Activated B cell treated with CpG ODN at 0.5 μM for 24 hours (primary cell): ENCODE data around the gene DDI1. TPM values are rescaled to one million over a fixed set of nuclear protein-coding genes. Genes with fewer than 3 reads are reported as not detected.

Experiments used
- ATAC-seq: fragments of 200-7000 bp; cut with Tn5 transposase; one replicate; pipeline ENCODE4 v1.10.0; 2021; ENCODE audit warnings: low read depth, mild to moderate bottlenecking, moderate library complexity
- CTCF ChIA-PET: fragments of 350-600 bp; sonication (Branson Sonifier 250); formaldehyde crosslinking; loops from one replicate; lab custom pipeline; 2021; ENCODE audit warnings: antibody characterized with exemption; lab: Charles Lee
- POLR2A ChIA-PET: fragments of 350-600 bp; sonication (Branson Sonifier 250); formaldehyde crosslinking; loops from one replicate; lab custom pipeline; 2021; ENCODE audit warnings: antibody characterized with exemption; lab: Charles Lee
- DNase-seq: peaks from one replicate; pipeline ENCODE4 v3.0.0; 2022
- H3K27ac Mint-ChIP-seq: one replicate; pipeline ENCODE4 v1.8.0; 2020; ENCODE audit warnings: mixed read lengths
- H3K27me3 Mint-ChIP-seq: one replicate; pipeline ENCODE4 v1.8.0; 2021; ENCODE audit warnings: mixed read lengths
- H3K36me3 Mint-ChIP-seq: one replicate; pipeline ENCODE4 v1.8.0; 2021; ENCODE audit warnings: low read depth, mixed read lengths
- H3K4me1 Mint-ChIP-seq: one replicate; pipeline ENCODE4 v1.8.0; 2021; ENCODE audit warnings: mixed read lengths
- H3K4me3 Mint-ChIP-seq: one replicate; pipeline ENCODE4 v1.8.0; 2020; ENCODE audit warnings: mild to moderate bottlenecking, mixed read lengths
- H3K9me3 Mint-ChIP-seq: one replicate; pipeline ENCODE4 v1.8.0; 2020; ENCODE audit warnings: mixed read lengths
- CTCF ChIP-seq: fragments of 200-600 bp; IDR thresholded peaks from one replicate; pipeline ENCODE4 v1.8.0; 2022; ENCODE audit warnings: antibody characterized with exemption, mild to moderate bottlenecking
- intact Hi-C: fragments of 100-400 bp; cut with micrococcal nuclease; formaldehyde crosslinking; loops from one replicate; pipeline ENCODE4 v1.15.1; 2024
- total RNA-seq: library from RNA; stranded (reverse); gene quantifications from 2 replicates; pipeline ENCODE4 v1.2.3, GENCODE V29; 2022

DDI1 gene
- total RNA-seq, 1 donor from 2014 or later = not detected

- TF ChIP-seq CTCF = no peak
Measured at GRCh38 chr11:104001561-104002056, 34.8 kb upstream of the DDI1 start.

GRCh38 chr11:104003491-104003890, 32.9 kb upstream of the DDI1 start:
- Mint-ChIP-seq H3K4me1 (no peaks in the 10 kb centered on the region), H3K4me3 (no peak overlapping the region), H3K36me3 (no peaks in the 10 kb centered on the region), H3K27me3 (no peaks in the 10 kb centered on the region), H3K9me3 (no peaks in the 10 kb centered on the region), H3K27ac (no peak overlapping the region)
- POLR2A ChIA-PET = no interaction called here
- intact Hi-C loops = no loop called here
- CTCF ChIA-PET = no interaction called here
- DNase-seq = no peak
- no peak for TF ChIP-seq CTCF
- no peak for ATAC-seq

More at GRCh38 chr11:104001561-104002056, 34.8 kb upstream of the DDI1 start:
- DNase-seq (no peak), ATAC-seq (no peak)
- H3K36me3 Mint-ChIP-seq = no peaks in the 10 kb centered on the region
- no peak overlapping the region for H3K27ac Mint-ChIP-seq
- no peak overlapping the region for H3K4me3 Mint-ChIP-seq
- H3K4me1 Mint-ChIP-seq = no peaks in the 10 kb centered on the region
- no peaks in the 10 kb centered on the region for H3K27me3 Mint-ChIP-seq
- intact Hi-C loops = no loop called here
- ChIA-PET CTCF (no interaction called here), POLR2A (no interaction called here)
- H3K9me3 Mint-ChIP-seq = no peaks in the 10 kb centered on the region

GRCh38 chr11:104005234-104005855, 31.1 kb upstream of the DDI1 start:
- Mint-ChIP-seq H3K36me3 (no peaks in the 10 kb centered on the region), H3K4me3 (no peak overlapping the region), H3K27ac (no peak overlapping the region), H3K4me1 (no peaks in the 10 kb centered on the region), H3K9me3 (no peaks in the 10 kb centered on the region), H3K27me3 (no peaks in the 10 kb centered on the region)
- ATAC-seq (no peak), DNase-seq (no peak)
- intact Hi-C loops = loop anchor here (5.0 kb wide), 1 partner anchor 67 kb away; no protein-coding TSS in a partner anchor
- ChIA-PET POLR2A (no interaction called here), CTCF (no interaction called here)
- TF ChIP-seq CTCF = no peak

- intact Hi-C loops = loop anchor here (5.0 kb wide), 1 partner anchor 63 kb away; no protein-coding TSS in a partner anchor
- CTCF ChIA-PET = no interaction called here
- Mint-ChIP-seq H3K27ac (no peak overlapping the region), H3K4me3 (no peak overlapping the region), H3K9me3 (no peaks in the 10 kb centered on the region), H3K27me3 (no peaks in the 10 kb centered on the region), H3K36me3 (no peaks in the 10 kb centered on the region), H3K4me1 (no peaks in the 10 kb centered on the region)
- no peak for DNase-seq
- POLR2A ChIA-PET = no interaction called here
- no peak for TF ChIP-seq CTCF
- ATAC-seq = no peak
Measured at GRCh38 chr11:104009744-104010143, 26.7 kb upstream of the DDI1 start.

GRCh38 chr11:104011044-104011443, 25.4 kb upstream of the DDI1 start:
- Mint-ChIP-seq H3K4me1 (peaks cover 4% of the 10 kb centered on the region), H3K36me3 (no peaks in the 10 kb centered on the region), H3K4me3 (no peak overlapping the region), H3K27me3 (no peaks in the 10 kb centered on the region), H3K27ac (no peak overlapping the region), H3K9me3 (no peaks in the 10 kb centered on the region)
- no peak for TF ChIP-seq CTCF
- POLR2A ChIA-PET = no interaction called here
- CTCF ChIA-PET = no interaction called here
- intact Hi-C loops = no loop called here
- ATAC-seq (no peak), DNase-seq (no peak)
